Measurements from ENCODE around the gene WDR90.

Gene WDR90

DNA sequence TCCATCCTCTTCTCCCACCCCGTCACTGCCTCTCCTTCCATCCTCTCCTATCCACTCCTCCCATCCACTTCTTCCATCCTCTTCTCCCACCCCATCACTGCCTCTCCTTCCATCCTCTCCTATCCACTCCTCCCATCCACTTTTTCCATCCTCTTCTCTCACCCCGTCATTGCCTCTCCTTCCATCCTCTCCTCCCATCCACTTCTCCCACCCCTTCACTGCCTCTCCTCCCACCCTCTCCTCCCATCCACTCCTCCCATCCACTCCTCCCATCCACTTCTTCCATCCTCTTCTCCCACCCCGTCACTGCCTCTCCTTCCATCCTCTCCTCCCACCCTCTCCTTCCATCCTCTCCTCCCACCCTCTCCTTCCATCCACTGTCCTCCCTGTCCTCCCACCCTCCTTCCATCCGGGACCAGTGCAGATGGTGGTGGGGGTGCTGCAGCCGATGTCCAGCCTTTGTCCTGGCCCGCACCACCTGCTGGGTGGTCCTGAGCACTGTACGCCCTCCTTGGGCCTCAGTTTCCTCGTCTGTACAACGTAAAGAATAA is 17.3 kb upstream of the WDR90 start:
- peaks cover 4% of the 10 kb centered on the region for H3K36me3 Mint-ChIP-seq (ENCODE audit: low read depth)
- no peak for DNase-seq
- H3K4me1 Mint-ChIP-seq: peaks cover 10% of the 10 kb centered on the region
- H3K4me3 Mint-ChIP-seq: no peak overlapping the region
- H3K27ac Mint-ChIP-seq: no peak overlapping the region
- no peaks in the 10 kb centered on the region for H3K9me3 Mint-ChIP-seq
- peaks cover 3% of the 10 kb centered on the region for H3K27me3 Mint-ChIP-seq
- no peak for ATAC-seq

DNA sequence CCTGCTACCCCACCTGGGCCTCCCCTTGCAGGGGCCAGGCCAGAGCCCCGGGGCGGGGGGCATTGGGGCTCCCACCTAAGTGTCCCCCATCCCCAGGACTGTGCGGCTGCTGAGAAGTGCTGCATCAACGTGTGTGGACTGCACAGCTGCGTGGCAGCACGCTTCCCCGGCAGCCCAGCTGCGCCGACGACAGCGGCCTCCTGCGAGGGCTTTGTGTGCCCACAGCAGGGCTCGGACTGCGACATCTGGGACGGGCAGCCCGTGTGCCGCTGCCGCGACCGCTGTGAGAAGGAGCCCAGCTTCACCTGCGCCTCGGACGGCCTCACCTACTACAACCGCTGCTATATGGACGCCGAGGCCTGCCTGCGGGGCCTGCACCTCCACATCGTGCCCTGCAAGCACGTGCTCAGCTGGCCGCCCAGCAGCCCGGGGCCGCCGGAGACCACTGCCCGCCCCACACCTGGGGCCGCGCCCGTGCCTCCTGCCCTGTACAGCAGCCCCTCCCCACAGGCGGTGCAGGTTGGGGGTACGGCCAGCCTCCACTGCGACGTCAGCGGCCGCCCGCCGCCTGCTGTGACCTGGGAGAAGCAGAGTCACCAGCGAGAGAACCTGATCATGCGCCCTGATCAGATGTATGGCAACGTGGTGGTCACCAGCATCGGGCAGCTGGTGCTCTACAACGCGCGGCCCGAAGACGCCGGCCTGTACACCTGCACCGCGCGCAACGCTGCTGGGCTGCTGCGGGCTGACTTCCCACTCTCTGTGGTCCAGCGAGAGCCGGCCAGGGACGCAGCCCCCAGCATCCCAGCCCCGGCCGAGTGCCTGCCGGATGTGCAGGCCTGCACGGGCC is 16.5 kb upstream of the WDR90 start:
- no peak overlapping the region for H3K4me3 Mint-ChIP-seq
- DNase-seq: no peak

DNA sequence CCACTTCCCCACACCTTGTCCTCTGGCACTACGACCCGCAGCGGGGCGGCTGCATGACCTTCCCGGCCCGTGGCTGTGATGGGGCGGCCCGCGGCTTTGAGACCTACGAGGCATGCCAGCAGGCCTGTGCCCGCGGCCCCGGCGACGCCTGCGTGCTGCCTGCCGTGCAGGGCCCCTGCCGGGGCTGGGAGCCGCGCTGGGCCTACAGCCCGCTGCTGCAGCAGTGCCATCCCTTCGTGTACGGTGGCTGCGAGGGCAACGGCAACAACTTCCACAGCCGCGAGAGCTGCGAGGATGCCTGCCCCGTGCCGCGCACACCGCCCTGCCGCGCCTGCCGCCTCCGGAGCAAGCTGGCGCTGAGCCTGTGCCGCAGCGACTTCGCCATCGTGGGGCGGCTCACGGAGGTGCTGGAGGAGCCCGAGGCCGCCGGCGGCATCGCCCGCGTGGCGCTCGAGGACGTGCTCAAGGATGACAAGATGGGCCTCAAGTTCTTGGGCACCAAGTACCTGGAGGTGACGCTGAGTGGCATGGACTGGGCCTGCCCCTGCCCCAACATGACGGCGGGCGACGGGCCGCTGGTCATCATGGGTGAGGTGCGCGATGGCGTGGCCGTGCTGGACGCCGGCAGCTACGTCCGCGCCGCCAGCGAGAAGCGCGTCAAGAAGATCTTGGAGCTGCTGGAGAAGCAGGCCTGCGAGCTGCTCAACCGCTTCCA is 15.7 kb upstream of the WDR90 start:
- no peak for DNase-seq
- Mint-ChIP-seq H3K36me3 (ENCODE audit: low read depth) (peaks cover 4% of the 10 kb centered on the region), H3K4me3 (no peak overlapping the region), H3K27ac (no peak overlapping the region), H3K9me3 (no peaks in the 10 kb centered on the region), H3K27me3 (peaks cover 3% of the 10 kb centered on the region), H3K4me1 (peaks cover 12% of the 10 kb centered on the region)
- ATAC-seq: no peak

More for the DNA sequence above, 16.5 kb upstream of the WDR90 start:
- ATAC-seq: no peak
- Mint-ChIP-seq H3K4me1 (peaks cover 11% of the 10 kb centered on the region), H3K36me3 (ENCODE audit: low read depth) (peaks cover 4% of the 10 kb centered on the region), H3K27me3 (peaks cover 3% of the 10 kb centered on the region), H3K9me3 (no peaks in the 10 kb centered on the region), H3K27ac (no peak overlapping the region)

DNA sequence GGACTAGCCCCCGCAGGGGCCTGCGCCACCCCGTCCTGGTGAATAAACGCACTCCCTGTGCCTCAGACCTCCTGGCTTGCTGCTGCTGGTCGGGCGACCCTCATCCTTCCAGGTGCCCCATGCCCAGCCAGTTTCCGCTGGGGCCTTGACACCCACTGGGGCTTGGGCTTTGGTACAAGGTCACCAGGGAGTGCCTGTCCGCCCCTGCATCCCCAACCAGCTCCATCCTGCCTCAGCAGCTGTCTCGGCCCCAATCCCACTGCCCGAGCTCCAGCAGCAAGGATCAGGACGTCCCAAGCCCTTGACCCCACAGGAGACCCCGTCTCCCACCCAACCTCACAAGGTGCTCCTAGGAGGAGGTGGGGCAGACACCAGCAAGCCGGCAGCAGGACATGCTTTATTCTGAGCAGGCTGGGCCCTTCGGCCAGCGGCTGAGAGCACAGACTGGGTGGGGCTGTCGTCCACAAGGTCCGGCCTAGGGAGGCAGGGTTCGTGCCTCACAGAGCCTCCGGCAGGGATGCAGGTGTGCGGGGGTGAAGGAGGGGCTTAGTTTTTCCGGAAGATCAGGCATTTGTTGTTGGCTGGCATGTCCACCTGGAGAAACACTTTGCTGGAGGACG is 15.0 kb upstream of the WDR90 start:
- ATAC-seq: no peak
- peaks cover 4% of the 10 kb centered on the region for H3K36me3 Mint-ChIP-seq (ENCODE audit: low read depth)
- no peak overlapping the region for H3K27ac Mint-ChIP-seq
- H3K27me3 Mint-ChIP-seq: peaks cover 3% of the 10 kb centered on the region
- peak overlapping the region; percentile 51 for H3K4me3 Mint-ChIP-seq
- no peaks in the 10 kb centered on the region for H3K9me3 Mint-ChIP-seq
- no peak for DNase-seq
- H3K4me1 Mint-ChIP-seq: peaks cover 12% of the 10 kb centered on the region

DNA sequence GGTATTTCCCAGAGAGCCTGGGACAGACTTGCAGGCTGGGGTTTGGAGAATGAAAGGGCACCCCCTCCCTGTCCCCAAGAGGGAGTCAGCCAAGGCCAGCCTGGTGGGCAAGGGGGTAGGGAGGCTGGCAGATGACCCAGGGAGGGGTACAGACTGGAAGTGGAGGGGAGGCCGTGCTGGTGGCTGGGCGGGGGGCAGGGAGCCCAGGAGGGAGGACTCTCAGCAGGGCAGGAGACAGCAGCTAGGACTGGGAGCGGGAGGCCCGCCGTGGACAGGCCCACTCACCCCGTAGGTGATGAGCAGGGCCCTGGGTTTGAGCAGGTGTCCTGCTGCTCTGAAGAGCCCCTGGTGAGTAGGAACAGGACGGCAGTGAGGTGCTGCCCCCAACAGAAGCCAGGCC is 14.2 kb upstream of the WDR90 start:
- no peaks in the 10 kb centered on the region for H3K9me3 Mint-ChIP-seq
- DNase-seq (no peak), ATAC-seq (no peak)
- peak overlapping the region; percentile 31 for H3K27ac Mint-ChIP-seq
- H3K36me3 Mint-ChIP-seq (ENCODE audit: low read depth): peaks cover 4% of the 10 kb centered on the region
- H3K4me3 Mint-ChIP-seq: peak overlapping the region; percentile 74
- H3K4me1 Mint-ChIP-seq: peaks cover 12% of the 10 kb centered on the region
- H3K27me3 Mint-ChIP-seq: peaks cover 3% of the 10 kb centered on the region

DNA sequence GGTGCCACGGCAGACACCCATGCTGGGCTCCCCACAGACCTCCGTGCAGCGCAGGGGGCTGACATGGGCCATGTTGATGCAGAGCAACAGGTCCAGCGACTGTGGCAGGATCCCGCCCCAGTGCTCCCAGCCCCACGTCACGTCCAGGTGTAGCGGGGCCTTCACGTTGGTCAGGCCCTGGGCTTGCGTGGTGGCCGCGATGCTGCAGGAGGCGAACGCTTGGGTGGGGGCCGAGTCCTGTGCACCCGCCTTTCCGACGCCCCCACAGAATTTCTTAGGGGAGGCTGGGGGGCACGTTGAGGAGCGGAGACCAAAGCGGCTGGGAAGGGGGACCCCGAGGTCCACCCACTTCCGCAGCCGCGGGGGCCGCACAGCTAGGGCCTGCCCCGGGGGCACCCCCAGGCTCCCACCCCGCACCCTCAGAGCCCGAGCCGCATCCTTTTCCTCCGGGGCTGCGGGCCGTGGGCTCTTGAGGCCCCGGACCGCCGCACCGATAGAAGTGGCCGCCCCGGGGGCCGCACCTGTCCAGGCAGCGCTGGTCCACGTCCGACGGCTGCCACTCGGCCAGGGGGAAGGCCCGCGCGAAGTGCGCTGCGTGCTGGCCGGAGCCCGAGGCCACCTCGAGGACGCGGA is 13.5 kb upstream of the WDR90 start:
- Mint-ChIP-seq H3K4me1 (peaks cover 12% of the 10 kb centered on the region), H3K4me3 (peak overlapping the region; percentile 87), H3K36me3 (ENCODE audit: low read depth) (peaks cover 4% of the 10 kb centered on the region), H3K27ac (peak overlapping the region; percentile 31), H3K27me3 (peaks cover 3% of the 10 kb centered on the region), H3K9me3 (no peaks in the 10 kb centered on the region)
- DNase-seq (no peak), ATAC-seq (no peak)

DNA sequence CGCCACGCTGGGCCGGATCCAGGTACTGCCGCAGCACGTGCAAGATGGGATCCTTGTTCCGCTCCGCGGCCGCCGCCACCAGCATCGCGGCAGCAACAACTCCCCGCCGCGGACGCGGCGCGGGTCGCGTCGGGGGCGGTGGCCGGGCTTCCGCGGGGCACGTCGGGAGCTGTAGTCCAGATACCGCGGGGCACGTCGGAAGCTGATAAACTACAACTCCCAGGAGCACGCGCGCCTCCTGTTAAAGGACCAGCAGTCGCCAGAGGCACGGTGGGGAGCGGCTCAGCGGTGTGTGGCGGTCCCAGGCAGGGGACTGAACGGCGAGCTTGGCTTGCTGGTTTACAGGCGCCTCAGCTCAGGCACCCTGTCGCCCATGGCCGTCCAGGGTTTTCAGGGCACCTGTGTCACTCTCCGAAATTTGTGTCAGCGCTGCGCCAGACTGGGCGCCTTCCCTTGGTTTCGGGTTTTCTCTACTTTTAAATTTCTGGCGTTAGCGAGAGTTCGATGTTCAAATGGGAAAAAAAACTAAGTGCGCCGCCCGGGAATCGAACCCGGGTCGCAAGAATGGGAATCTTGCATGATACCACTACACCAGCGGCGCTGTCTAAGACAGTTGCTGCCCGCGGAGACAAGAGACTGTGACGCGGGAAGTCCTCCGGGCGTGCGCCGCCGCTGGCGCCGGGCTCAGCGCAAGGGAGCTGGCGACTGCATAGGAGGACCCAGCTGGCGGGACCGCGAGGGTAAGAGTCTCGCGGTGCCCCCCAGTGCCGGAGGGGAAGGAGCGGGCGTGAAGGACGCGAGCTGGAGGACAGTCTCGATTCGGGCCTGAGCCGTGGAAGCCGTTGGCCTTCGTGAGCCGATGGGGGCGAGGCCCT is 12.7 kb upstream of the WDR90 start, which contains the start of gene METTL26:
METTL26 (minus strand) TSS at position 100 of the 875 bp plus-strand sequence; CDS start at position 85, 15 bp downstream.
- peak; percentile 92 for DNase-seq
- peaks cover 3% of the 10 kb centered on the region for H3K27me3 Mint-ChIP-seq
- peak within 1 kb of the TSS; percentile 87 for H3K4me3 Mint-ChIP-seq
- no peaks in the 10 kb centered on the region for H3K9me3 Mint-ChIP-seq
- H3K27ac Mint-ChIP-seq: peak within 1 kb of the TSS; percentile 98
- peaks cover 4% of the 10 kb centered on the region for H3K36me3 Mint-ChIP-seq (ENCODE audit: low read depth)
- peaks cover 12% of the 10 kb centered on the region for H3K4me1 Mint-ChIP-seq
- ATAC-seq: peak; percentile 88

DNA sequence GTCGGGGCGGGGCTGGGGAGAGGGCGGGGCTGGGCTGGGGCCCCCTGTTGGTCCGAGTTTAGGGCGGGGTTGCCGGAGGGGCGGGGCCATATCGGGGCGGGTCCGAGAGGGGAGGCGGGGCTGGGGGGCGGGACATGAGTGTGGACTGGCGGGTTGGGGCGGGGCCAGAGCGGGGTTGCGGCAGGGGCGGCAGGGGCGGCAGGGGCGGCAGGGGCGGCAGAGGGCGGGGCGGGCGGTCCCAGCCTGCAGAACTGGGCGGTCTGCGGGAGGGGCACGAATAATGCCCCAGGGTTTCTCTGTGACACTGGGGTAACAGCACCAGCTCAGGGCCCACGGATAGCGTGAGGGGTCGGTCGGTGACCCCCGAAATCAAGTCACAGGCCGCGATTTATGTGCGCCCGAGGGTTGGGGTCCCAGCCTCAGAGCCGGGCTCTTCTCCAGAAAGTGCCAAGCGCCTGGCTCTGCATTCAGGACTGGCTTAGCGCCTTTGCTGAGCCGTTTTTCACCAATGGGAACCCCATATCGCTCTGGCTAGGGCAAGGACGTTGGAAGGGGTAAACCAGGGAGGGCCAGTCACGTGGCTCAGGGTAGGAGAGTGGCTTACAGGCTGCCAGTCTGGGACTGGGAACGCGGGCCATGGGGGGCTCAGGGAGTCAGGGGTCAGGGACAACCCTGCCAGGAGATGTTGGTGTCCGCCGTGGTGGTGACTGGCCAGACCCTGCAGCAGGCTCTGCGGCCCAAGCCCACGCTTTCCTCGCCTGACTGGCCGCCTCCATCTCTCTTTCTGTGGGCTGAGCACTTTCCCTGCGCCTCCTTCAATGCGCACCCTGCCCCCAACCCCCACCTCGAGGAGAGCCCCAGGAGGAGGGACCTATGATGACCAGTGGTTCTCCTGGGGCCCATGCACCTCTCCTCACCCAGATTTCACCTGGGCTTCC is 11.8 kb upstream of the WDR90 start:
- peaks cover 9% of the 10 kb centered on the region for H3K4me1 Mint-ChIP-seq
- DNase-seq (peak; percentile 89), ATAC-seq (peak; percentile 41)
- no peaks in the 10 kb centered on the region for H3K9me3 Mint-ChIP-seq
- H3K4me3 Mint-ChIP-seq: peak overlapping the region; percentile 87
- H3K27ac Mint-ChIP-seq: peak overlapping the region; percentile 98
- peaks cover 3% of the 10 kb centered on the region for H3K27me3 Mint-ChIP-seq
- H3K36me3 Mint-ChIP-seq (ENCODE audit: low read depth): peaks cover 4% of the 10 kb centered on the region

DNA sequence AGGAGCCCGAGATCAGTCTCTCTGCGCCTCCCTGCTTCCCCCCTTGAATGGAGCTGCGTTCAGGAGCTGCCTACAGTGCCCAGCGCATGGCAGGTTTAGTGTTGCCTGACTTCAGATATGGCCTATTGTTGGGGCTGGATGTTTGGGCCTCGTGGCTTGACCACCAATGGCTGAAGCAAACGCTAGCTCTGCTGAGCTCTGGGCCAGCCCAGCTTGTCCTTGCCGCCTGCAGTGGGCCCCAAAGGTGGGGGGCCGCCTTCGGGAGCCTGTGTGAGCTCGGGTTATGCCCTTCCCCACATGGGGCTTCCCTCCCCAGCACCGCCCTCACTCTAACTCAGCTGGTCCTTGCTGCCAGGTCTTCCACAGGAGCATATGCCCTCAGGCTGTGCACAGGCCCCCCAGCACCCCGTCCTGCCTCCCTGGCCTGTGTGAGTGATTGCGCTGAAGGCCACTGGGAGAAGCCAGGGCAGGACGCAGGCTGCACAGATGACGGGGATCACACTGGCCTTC is 11.1 kb upstream of the WDR90 start:
- Mint-ChIP-seq H3K4me1 (peaks cover 13% of the 10 kb centered on the region), H3K27me3 (peaks cover 3% of the 10 kb centered on the region), H3K27ac (no peak overlapping the region), H3K9me3 (no peaks in the 10 kb centered on the region), H3K4me3 (no peak overlapping the region), H3K36me3 (ENCODE audit: low read depth) (peaks cover 4% of the 10 kb centered on the region)
- no peak for DNase-seq
- ATAC-seq: no peak

DNA sequence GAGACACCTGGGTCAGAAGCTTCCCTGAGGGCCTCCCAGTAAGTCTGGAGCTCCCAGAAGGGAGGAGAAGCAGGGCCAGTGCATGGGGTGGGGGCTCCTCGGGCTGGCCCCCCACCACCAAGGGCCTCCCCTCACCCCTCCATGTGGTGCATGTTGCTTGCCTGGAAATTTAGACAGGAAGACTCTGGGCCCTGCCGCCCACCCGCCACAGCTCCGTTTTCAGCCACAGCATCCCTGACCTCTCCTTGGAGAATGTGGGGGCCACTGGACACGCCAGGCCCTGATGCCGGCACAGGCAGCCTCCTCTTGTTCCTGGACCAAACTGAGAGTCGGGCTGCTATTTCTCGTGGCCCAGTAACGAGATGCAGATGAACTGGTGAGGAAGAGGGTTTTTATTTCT is 10.3 kb upstream of the WDR90 start:
- Mint-ChIP-seq H3K4me1 (peaks cover 16% of the 10 kb centered on the region), H3K27me3 (peaks cover 3% of the 10 kb centered on the region), H3K36me3 (ENCODE audit: low read depth) (peaks cover 4% of the 10 kb centered on the region), H3K9me3 (no peaks in the 10 kb centered on the region), H3K4me3 (no peak overlapping the region), H3K27ac (no peak overlapping the region)
- ATAC-seq: no peak
- no peak for DNase-seq

DNA sequence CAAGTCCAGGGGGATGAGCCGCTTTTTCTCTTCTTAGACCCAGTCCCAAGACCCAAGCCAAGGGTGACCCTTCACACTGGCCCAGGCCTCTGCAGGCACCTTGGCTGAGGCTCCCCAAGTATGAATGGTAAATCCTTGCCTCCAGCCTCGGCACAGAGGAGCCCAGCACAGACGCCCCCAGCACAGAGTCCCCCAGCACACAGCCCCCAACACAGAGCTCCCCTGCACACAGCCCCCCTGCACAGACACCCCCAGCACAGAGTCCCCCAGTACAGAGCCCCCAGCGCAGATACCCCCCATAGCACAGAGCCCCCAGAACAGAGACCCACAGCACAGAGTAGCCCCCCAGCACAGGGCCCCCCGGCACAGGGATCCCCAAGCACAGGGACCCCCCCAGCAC is 8.6 kb upstream of the WDR90 start:
- Mint-ChIP-seq H3K36me3 (ENCODE audit: low read depth) (peaks cover 12% of the 10 kb centered on the region), H3K4me3 (no peak overlapping the region), H3K27me3 (peaks cover 3% of the 10 kb centered on the region), H3K4me1 (peaks cover 22% of the 10 kb centered on the region), H3K9me3 (no peaks in the 10 kb centered on the region), H3K27ac (no peak overlapping the region)
- DNase-seq: no peak
- no peak for ATAC-seq

DNA sequence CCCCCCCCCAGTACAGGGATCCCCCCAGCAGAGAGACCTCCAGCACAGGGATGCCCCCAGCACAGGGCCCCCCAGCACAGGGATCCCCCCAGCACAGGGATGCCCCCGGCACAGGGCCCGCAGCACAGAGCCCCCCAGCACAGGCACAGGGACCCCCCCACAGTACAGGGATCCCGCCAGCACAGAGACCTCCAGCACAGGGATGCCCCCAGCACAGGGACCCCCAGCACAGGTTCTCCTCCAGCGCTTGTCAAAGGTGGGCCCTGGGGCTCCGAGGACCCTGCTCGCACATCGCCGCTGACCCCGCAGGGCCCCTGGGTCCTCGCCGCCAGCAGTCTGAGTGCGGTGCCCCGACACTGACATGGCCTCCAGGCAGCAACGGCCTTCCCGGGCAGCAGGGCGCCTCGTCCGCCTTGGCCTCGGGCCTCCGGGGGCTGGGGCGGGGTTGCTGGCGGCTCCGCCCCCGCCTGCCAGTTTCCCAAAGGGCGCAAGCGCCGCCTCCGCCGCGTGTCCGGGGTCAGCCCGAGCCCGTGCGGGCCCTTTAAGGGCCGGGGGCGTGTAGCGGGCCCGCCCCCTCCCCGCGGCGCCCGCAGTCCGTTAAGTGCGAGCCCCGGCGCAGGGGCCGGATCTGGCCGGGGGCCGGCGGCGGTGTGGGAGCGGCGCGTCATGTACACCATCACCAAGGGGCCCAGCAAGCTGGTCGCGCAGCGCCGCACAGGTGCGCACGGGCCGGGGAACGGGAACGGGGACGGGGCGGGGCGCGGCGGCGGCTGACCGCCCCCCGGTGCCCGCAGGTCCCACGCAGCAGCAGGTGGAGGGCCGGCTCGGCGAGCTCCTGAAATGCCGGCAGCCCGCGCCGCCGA is 7.6 kb upstream of the WDR90 start, which contains the start of gene MCRIP2:
MCRIP2 (plus strand) TSS at position 503 of the 863 bp plus-strand sequence; CDS start at position 667, 164 bp downstream.
- ATAC-seq (peak; percentile 55), DNase-seq (peak; percentile 85)
- Mint-ChIP-seq H3K27ac (peak within 1 kb of the TSS; percentile 67), H3K36me3 (ENCODE audit: low read depth) (peaks cover 10% of the 10 kb centered on the region), H3K9me3 (no peaks in the 10 kb centered on the region), H3K27me3 (peaks cover 3% of the 10 kb centered on the region), H3K4me3 (peak within 1 kb of the TSS; percentile 80), H3K4me1 (peaks cover 19% of the 10 kb centered on the region)

Measured in activated naive CD8-positive, alpha-beta T cell treated with anti-CD3 and anti-CD28 coated beads, Interleukin-2, amount 50 U/mL, for 24 hours (primary cell).